ENCODE results near the gene MPZL3.

- TF ChIP-seq CTCF (IDR thresholded peaks at IDR 0.05; ENCODE audit: low read depth, low read length) (no peak), EZH2phosphoT487 (IDR thresholded peaks at IDR 0.05; ENCODE audit: low read depth) (no peak)
Measured at GRCh38 chr11:118238929-118239328, 13.2 kb downstream of the MPZL3 start.

Data from OCI-LY3 (cell line).